Measurements from ENCODE around the gene SBK2. TPM values are rescaled to one million over a fixed set of nuclear protein-coding genes. Genes with fewer than 3 reads are reported as not detected.
A peak's percentile ranks its signal among the peaks of the same experiment; 100 is the strongest.
"Not testable (repeated sequence)": the region's sequence is repeated elsewhere in the genome, so short reads cannot be mapped to it uniquely, and the experiment has no call there.

SBK2 gene
- not detected for total RNA-seq

- peaks cover 0 to 5% of the 10 kb centered on the region in 2 donors for H3K27me3 Mint-ChIP-seq
- H3K9me3 Mint-ChIP-seq: no peaks in the 10 kb centered on the region
- DNase-seq (ENCODE audit: low spot score) (no peak), ATAC-seq (no peak)
- no peak within 1 kb of the TSS for H3K27ac Mint-ChIP-seq
- no peaks in the 10 kb centered on the region for H3K36me3 Mint-ChIP-seq
- H3K4me1 Mint-ChIP-seq (ENCODE audit: low read depth in 2 of 2): no peaks in the 10 kb centered on the region
- H3K4me3 Mint-ChIP-seq: no peak within 1 kb of the TSS
Measured at GRCh38 chr19:55536951-55537740, at the start of gene SBK2. Gene SBK2 (minus strand): TSS chr19:55537133. CDS start chr19:55536294, 839 bp downstream.

- Mint-ChIP-seq H3K4me3 (peak overlapping the region; percentile 37), H3K9me3 (no peaks in the 10 kb centered on the region), H3K4me1 (ENCODE audit: low read depth in 2 of 2) (peaks cover 18 to 20% of the 10 kb centered on the region in 2 donors), H3K27me3 (peaks cover 8 to 14% of the 10 kb centered on the region in 2 donors), H3K36me3 (no peaks in the 10 kb centered on the region), H3K27ac (no peak overlapping the region)
- ATAC-seq (no peak), DNase-seq (ENCODE audit: low spot score) (no peak)
Measured at GRCh38 chr19:55585658-55586339, 48.9 kb upstream of the SBK2 start.

- DNase-seq (ENCODE audit: low spot score) (no peak), ATAC-seq (no peak)
- Mint-ChIP-seq H3K4me3 (peak overlapping the region; percentile 37), H3K27ac (peak overlapping the region in 1 of 2 donors; percentile 35), H3K9me3 (no peaks in the 10 kb centered on the region), H3K4me1 (ENCODE audit: low read depth in 2 of 2) (peaks cover 19 to 23% of the 10 kb centered on the region in 2 donors), H3K36me3 (no peaks in the 10 kb centered on the region), H3K27me3 (peaks cover 8 to 11% of the 10 kb centered on the region in 2 donors)
Measured at GRCh38 chr19:55584871-55585270, 47.9 kb upstream of the SBK2 start.

- not testable (repeated sequence) for H3K27me3 Mint-ChIP-seq; DNase-seq (ENCODE audit: low spot score); H3K36me3 Mint-ChIP-seq; H3K9me3 Mint-ChIP-seq; H3K4me3 Mint-ChIP-seq; ATAC-seq
- peak overlapping the region in 1 of 2 donors; percentile 35 for H3K27ac Mint-ChIP-seq
- peaks cover 24 to 28% of the 10 kb centered on the region in 2 donors for H3K4me1 Mint-ChIP-seq (ENCODE audit: low read depth in 2 of 2)
Measured at GRCh38 chr19:55583897-55584296, 47.0 kb upstream of the SBK2 start.

GRCh38 chr19:55582284-55582683 is 45.4 kb upstream of the SBK2 start:
- not testable (repeated sequence) for ATAC-seq; DNase-seq (ENCODE audit: low spot score); H3K27me3 Mint-ChIP-seq; H3K4me3 Mint-ChIP-seq; H3K27ac Mint-ChIP-seq; H3K36me3 Mint-ChIP-seq; H3K9me3 Mint-ChIP-seq
- H3K4me1 Mint-ChIP-seq (ENCODE audit: low read depth in 2 of 2): peaks cover 24 to 28% of the 10 kb centered on the region in 2 donors

GRCh38 chr19:55581823-55582223 is 44.9 kb upstream of the SBK2 start:
- H3K4me1 Mint-ChIP-seq (ENCODE audit: low read depth in 2 of 2): peaks cover 24 to 28% of the 10 kb centered on the region in 2 donors
- peaks cover 8% of the 10 kb centered on the region in 2 donors for H3K27me3 Mint-ChIP-seq
- no peak overlapping the region for H3K27ac Mint-ChIP-seq
- ATAC-seq: no peak
- no peak overlapping the region for H3K4me3 Mint-ChIP-seq
- H3K9me3 Mint-ChIP-seq: no peaks in the 10 kb centered on the region
- H3K36me3 Mint-ChIP-seq: no peaks in the 10 kb centered on the region
- DNase-seq (ENCODE audit: low spot score): no peak

- no peak for DNase-seq (ENCODE audit: low spot score)
- Mint-ChIP-seq H3K27me3 (peaks cover 8% of the 10 kb centered on the region in 2 donors), H3K9me3 (no peaks in the 10 kb centered on the region), H3K36me3 (no peaks in the 10 kb centered on the region), H3K4me3 (peak overlapping the region; percentile 89), H3K27ac (peak overlapping the region; percentile 31 to 73), H3K4me1 (ENCODE audit: low read depth in 2 of 2) (peaks cover 23 to 28% of the 10 kb centered on the region in 2 donors)
- no peak for ATAC-seq
Measured at GRCh38 chr19:55581145-55581822, 44.4 kb upstream of the SBK2 start.

GRCh38 chr19:55580628-55581144 is 43.8 kb upstream of the SBK2 start, which contains the start of gene ZNF579:
Gene ZNF579 (minus strand): TSS chr19:55580848. CDS start chr19:55579639, 1,209 bp downstream.
- DNase-seq (ENCODE audit: low spot score) (peak; percentile 79), ATAC-seq (peak; percentile 75 to 79)
- peaks cover 8% of the 10 kb centered on the region in 2 donors for H3K27me3 Mint-ChIP-seq

GRCh38 chr19:55579766-55580621 is 43.1 kb upstream of the SBK2 start:
- H3K9me3 Mint-ChIP-seq: no peaks in the 10 kb centered on the region
- no peak for DNase-seq (ENCODE audit: low spot score)
- H3K27ac Mint-ChIP-seq: peak overlapping the region; percentile 65 to 73
- peaks cover 15 to 20% of the 10 kb centered on the region in 2 donors for H3K4me1 Mint-ChIP-seq (ENCODE audit: low read depth in 2 of 2)
- peak; percentile 32 to 34 for ATAC-seq
- H3K36me3 Mint-ChIP-seq: no peaks in the 10 kb centered on the region
- peaks cover under 1 to 3% of the 10 kb centered on the region in 2 donors for H3K27me3 Mint-ChIP-seq
- peak overlapping the region; percentile 89 for H3K4me3 Mint-ChIP-seq

More at GRCh38 chr19:55580628-55581144, 43.8 kb upstream of the SBK2 start, which contains the start of gene ZNF579:
- Mint-ChIP-seq H3K9me3 (no peaks in the 10 kb centered on the region), H3K4me3 (peak within 1 kb of the TSS; percentile 89), H3K4me1 (ENCODE audit: low read depth in 2 of 2) (peaks cover 19 to 27% of the 10 kb centered on the region in 2 donors), H3K27ac (peak within 1 kb of the TSS; percentile 65 to 73), H3K36me3 (no peaks in the 10 kb centered on the region)

- DNase-seq (ENCODE audit: low spot score): no peak
Measured at GRCh38 chr19:55578761-55579747, 42.1 kb upstream of the SBK2 start.

GRCh38 chr19:55578031-55578760 is 41.3 kb upstream of the SBK2 start:
- Mint-ChIP-seq H3K27me3 (no peaks in the 10 kb centered on the region), H3K9me3 (no peaks in the 10 kb centered on the region), H3K36me3 (no peaks in the 10 kb centered on the region), H3K4me3 (no peak overlapping the region), H3K4me1 (ENCODE audit: low read depth in 2 of 2) (peaks cover 15 to 20% of the 10 kb centered on the region in 2 donors), H3K27ac (no peak overlapping the region)
- DNase-seq (ENCODE audit: low spot score): no peak
- no peak for ATAC-seq

More at GRCh38 chr19:55578761-55579747, 42.1 kb upstream of the SBK2 start:
- no peaks in the 10 kb centered on the region for H3K9me3 Mint-ChIP-seq
- peak overlapping the region; percentile 89 for H3K4me3 Mint-ChIP-seq
- peaks cover 15 to 20% of the 10 kb centered on the region in 2 donors for H3K4me1 Mint-ChIP-seq (ENCODE audit: low read depth in 2 of 2)
- no peaks in the 10 kb centered on the region for H3K36me3 Mint-ChIP-seq
- ATAC-seq: peak in 1 of 2 donors; percentile 40
- no peaks in the 10 kb centered on the region for H3K27me3 Mint-ChIP-seq
- peak overlapping the region; percentile 65 to 73 for H3K27ac Mint-ChIP-seq

Measured in natural killer cell treated with Interleukin-12 subunit alpha and Interleukin-12 subunit beta and Interleukin-15 and Interleukin-18, amount 100 ng/mL, for 72 hours (primary cell).